Dedifferentiated amniotic fluid mesenchymal stem cell (primary cell): Measurements from ENCODE around the gene RIPOR3.
"Not testable (repeated sequence)": the region's sequence is repeated elsewhere in the genome, so short reads cannot be mapped to it uniquely, and the experiment has no call there.

Experiments
- DNase-seq: peaks from one replicate; pipeline ENCODE4 v3.0.0-alpha.2; 2016; ENCODE audit errors: extremely low spot score

The RIPOR3 gene

DNA sequence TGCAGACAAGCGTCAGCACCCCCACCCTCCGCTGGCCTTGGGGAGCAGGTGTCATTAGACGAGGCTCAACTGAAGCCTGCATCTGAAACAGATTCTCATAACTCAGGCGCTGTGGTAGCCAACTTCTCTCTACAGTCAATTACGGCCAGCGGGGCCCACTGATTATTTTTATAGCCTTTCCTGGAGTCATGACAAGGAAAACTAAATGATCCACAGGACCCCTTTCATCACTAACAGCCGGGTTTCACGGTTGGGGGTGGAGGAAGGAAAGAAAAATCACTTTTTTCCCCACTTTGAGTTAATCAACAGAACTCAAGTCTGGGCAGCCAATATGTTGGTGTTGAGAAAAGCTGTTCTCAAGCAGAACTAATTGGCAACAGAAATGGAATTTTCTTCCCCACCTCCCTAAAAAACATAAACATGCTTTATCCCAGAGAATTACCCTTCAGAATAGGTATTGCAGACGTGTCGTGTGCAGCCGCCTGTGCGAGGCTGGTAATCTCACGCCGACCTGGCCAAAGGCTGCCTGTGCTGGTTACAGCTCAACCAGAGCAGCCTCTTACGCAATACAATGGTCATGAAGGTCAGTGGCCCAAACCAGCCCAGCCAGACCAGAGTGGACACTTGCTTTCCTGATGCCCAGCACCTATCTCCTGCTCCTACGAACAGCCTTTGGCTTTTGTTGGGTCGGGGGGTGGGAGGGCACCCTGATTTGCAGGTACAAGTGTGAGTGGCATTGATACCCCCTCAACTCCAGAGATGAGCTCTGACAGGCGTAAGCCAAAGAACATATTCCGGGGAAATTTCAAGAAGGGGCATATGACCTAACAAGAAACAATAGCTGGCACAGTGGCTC is 11.0 kb downstream of the RIPOR3 start:
- no peak for DNase-seq

DNA sequence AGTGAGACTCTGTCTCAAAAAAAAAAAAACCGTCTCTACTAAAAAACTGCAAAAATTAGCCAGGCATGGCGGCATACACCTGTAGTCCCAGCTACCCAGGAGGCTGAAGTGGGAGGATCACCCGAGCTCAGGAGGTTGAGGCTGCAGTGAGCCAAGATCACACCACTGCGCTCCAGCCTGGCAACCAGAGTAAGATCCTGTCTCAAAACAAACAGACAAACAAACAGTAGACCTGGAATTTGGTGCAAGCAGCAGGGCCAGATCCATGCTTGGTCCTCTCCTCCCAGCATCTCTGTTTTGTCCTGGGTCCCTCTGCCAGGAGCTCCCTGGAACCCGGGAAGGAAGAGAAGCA is 11.6 kb downstream of the RIPOR3 start:
- no peak for DNase-seq

DNA sequence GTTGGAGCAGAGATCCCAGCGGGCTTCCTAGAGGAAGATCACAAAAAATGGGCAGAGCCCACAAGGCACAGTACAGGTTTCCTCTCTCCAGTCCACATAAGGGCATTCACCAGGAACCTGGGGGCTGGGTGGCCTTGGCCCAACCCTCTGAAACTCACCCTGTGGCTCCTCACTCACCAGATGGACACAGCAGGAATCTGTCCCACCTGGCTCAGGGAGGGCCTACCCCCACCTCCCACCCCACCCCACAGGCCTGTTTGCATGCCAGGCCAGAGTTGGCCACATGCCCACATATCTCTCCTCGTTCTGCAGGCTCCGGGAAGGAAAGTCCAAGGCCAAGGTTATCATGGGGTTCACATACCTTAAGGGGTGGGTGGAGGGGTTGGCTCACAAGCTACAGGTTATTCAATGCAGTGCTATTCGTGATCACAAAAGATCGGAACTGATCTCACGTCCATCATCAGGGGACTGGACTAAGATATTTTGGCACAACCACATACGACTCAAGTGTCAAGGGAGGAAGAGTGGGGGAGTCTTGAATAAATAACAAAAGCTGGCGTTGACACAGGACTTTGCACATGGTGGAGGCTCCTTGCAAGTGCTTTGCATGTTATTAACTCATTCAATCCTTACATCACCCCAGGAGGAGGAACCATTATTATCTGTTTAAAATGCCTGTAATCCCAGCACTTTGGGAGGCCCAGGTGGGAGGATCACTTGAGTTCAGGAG is 13.0 kb downstream of the RIPOR3 start:
- DNase-seq, result no peak

DNA sequence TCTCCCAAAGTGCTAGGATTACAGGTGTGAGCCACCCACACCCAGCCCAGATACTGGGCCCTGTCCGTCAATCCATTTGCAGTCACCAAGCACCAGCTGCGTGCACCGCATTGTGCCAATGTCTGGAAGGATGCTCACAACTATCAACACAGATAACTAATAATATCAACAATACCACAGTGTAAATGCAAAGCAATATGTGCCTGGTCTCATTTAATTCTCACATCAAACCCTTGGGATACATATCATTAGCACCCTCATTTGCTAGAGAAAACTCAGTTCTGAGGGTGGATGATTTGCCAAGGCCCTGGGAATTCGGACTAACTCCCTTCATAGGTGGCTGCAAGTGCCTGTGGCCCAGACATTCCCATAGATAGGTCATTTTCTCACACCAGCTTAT is 14.5 kb downstream of the RIPOR3 start:
- DNase-seq, result no peak

DNA sequence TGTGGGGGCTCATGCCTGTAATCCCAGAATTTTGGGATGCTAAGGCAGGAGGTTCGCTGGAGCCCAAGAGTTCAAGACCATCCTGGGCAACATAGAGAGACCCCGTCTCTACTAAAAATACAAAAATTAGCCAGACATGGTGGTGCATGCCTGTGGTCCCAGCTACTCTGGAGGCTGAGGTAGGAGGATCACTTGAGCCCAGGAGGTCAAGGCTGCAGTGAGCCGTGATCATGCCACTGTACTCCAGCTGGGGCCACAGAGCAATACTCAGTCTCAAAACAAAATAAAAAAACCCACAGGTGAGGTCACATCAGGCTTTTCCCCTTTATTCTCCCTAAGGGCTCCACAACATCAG is 15.0 kb downstream of the RIPOR3 start:
- not testable (repeated sequence) for DNase-seq

DNA sequence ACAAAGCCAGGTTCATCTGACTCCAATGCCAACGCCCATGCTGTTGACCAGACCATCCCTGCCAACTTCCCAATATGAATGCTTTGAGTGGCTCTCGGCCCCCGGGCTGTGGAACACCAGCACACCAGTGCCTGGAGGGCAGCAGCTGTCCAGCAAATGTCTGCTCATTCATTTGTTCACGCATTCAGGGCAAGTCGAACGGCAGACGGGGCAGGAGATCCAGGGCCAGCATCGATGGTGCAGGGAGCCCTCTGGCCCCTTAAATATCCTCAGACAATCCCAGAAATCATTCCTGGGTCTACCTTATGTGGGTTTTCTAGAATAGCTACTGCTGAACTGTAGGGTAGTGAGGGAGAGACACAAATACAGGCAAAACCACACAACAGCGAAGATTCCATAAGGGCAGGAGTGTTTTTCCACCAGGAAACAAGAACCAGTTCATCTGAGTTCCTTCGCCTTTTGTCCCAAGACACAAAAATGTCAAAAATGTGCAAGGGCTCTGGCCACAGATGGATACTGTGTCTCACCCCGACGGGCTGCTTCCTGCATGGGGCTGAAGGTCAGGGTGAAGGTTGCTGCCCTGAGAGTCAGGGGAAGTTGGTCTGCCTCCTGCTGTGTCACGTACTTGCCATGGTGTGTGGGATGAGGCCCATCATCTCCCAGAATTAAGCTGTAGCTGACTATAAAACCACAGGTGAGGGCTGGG is 15.5 kb downstream of the RIPOR3 start:
- no peak for DNase-seq

DNA sequence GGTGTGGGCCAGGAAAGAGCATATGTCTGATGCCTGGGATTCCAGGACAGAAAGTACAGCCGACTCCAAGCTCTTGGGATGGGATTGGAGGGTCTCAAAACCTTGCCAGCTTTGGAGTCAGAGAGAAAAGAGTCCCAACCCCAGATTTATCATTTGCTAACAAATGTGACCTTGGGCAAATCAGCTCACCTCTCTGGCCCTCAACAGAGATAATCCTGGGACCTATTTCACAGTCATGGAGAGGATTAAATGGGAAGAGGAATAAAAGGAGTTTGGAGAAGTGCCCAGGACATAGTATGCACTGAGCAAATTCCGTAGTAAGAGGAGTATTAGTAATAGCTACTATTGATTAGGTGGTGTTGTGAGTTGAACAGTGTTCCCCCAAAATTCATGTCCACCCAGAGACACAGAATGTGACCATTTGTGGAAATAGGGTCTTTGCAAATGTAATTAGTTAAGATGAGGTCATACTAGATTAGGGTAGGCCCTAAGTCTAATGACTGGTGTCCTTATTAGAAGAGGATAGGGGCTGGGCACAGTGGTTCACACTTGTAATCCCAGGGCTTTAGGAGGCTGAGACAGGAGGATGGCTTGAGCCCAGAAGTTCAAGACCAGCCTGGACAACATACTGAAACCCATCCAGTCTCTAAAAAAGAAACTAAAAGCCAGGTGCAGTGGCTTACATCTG is 17.1 kb downstream of the RIPOR3 start:
- DNase-seq, result no peak

DNA sequence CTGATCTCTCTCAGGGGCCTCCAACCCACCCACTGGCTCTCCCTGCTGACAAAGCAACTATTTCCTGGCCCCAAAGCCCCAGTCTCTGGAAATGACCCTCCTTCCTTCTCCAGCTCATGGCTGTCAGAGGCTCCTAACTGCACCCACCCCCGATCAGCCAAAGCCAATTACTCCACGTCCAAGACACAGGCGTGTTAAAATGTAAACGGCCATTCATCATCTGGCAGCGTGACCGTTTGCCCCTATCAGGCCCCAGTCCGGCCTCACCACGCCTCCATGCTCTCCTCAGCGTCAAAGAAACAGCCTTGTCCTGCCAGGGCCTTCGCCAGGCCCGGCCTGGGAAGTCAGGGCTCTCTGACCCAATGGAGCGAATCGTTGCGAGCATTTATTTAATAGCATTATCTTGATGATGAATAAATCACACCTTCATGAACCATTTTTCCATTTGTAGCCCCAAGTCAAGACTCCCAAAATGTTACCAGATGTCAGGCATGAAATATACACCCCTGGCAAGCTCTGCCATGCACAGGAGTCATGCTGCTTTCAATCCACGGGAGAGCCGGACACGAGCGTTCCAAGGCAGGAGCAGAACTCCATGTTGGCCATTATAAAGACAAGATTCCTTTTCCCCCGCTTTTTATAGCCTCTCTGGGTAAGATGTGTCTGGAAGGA is 17.7 kb downstream of the RIPOR3 start:
- DNase-seq, result no peak

DNA sequence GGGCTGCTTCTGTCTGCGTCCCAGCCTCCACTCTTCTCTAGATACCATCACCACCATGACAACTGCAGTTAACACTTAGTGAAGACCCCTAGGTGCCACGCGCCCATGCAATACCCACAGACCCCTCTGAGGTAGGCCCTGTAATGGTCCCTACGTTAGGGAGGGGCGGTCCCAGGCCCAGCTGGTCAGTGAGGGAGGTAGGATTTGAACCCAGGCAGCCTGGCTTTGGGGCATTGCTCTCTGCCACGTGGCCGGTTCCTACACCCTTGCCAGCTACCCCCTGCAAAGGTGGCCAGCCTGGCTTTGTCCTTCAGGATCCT is 18.2 kb downstream of the RIPOR3 start:
- no peak for DNase-seq

DNA sequence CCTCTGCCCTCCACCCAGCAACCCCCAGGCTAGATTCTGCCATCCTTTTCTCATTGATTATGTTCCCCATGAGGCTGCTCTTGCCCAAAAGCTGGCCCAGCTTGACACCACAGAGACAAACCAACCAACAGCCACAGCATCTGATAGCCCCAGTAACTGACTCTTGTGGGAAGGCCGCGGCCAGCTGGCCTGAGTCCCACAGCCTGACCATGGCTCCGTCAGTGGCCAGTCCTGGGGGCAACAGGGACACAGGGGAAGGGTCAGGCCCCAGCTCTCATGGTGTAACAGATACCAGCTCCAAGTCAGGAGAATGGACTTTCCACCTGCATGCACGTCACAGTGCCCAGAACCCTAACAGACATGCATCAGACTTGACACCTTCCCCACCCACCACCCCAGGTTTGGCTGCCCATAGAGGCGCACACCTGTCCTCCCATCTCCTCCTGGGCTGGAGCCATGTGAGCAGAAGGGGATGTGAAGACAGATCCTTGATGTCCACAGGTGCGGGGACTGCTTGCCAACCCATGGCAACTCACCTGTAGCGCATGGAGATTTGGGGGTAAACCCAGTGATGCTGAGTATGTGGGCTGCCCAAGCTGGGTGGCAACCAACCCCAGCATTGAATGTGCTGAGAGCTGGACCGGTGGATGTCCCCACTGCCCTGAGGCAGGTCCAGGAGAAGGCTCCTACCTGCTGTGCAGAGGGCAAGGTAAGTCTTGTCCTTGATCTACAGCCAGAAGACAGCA is 18.8 kb downstream of the RIPOR3 start:
- DNase-seq, result no peak

DNA sequence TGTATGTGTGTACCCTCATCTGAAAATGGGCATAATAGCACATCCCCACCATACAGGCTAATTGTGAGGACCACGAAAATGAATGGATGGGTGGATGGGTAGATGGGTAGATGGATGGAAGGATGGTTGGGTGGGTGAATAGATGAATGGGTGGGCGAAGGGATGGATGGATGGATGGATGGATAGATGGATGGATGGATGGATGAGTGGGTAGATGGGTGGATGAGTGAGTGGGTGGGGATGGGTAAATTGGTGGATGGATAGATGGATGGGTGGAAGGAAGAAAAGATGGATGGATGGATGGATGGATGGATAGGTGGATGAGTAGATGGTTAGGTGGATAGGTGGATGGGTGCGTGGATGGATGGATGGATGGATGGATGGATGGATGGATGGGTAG is 19.7 kb downstream of the RIPOR3 start:
- DNase-seq, result no peak

DNA sequence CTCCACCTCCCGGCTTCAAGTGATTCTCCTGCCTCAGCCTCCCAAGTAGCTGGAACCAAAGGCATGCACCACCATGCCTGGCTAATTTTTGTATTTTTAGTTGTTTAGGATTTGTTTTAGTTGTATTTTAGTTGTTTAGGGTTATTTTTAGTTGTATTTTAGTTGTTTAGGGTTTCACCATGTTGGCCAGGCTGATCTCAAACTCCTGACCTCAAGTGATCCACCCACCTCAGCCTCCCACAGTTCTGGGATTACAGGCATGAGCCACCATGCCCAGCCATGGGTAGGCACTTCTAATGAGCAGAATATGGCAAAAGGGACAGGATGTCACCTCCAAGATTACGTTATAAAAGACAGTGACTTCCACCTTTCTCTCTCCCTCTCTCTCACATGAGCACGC is 20.3 kb downstream of the RIPOR3 start:
- not testable (repeated sequence) for DNase-seq

DNA sequence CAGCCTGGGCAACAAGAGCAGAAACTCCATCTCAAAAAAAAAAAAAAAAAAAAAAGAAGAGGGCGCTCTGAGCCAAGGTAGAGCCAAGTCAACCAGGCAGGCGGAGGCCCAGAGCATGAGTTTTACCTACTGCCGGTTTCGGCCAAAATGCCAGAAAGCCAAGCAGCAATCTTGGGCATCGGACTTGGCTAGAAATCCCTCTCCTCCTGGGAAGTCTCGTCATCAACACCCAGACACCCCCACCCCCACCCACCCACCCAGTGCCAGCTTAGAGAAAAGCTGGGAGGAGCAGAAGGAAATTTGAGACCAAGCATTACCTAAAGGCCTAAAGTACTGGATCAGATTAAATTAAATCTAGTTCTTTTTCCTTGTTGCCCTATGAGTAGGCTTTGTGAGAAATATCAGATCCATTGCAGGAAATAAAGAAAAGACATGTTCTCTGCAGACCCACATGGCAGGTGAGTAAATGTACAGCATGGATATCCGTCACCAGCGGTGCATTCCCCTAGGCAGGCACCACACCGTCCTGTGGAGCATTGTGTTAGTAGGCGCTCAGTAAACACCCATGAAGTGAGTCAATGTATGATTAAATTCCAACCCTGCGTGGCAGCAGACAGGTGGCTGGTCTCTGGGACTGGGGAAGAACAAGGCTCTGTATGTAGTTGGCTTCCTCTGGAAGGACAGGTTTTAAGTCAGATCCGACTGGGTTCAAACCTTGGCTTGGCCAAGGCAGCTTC is 21.0 kb downstream of the RIPOR3 start:
- DNase-seq, result no peak

DNA sequence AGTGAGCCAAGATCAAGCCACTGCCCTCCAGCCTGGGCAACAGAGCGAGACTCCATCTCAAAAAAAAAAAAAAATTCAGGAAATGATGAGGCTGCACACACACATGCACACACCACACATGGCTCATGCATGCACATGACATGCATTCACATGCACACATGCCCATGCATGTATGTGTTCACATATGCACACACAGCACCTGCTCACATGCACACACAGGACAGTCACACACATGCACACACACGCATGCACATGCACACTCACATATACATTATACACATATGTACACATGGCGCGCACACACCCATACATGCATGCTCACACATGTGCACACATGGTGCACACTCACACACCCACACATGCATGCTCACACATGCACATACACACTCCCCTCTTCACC is 22.5 kb downstream of the RIPOR3 start:
- DNase-seq, result no peak

DNA sequence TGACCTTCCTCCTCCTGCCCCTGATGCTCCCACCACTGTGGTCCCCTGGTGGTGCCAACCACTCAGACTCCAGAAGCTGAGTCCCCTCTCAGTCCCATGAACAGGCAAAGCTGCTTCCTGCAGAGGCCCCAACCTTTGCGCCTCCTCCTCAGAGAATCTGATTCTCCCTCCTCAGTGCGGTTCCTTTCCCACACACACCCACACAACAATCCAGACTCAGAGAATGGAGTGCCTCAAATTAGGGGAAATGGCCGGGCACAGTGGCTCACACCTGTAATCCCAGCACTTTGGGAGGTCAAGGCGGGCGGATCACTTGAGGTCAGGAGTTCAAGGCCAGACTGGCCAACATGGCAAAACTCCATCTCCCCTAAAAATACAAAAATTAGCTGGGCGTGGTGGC is 23.0 kb downstream of the RIPOR3 start:
- DNase-seq, result no peak

DNA sequence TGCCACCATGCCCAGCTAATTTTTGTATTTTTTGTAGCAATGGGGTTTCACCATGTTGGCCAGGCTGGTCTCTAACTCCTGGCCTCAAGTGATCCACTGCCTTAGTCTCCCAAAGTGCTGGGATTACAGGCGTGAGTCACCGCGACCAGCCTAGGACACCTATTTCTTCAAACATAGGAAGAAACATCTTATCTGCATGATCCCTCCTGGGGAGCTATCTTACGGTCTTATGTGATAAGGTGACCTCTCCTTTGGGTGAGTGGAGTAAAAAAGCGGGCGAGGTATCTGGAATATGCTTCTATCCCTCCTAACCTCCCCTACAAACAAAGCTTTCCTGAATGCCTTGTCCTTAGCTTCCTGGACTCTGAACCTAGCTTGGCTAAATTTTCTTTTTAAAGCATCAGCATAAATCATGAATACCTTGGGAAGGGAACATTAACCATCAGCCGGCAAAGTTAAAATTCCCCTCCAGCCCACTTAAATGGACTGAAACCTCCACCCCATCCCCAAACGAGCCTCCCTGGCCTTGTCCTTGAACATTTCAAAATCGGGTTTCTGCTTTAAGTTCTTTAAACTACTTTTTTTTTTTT is 24.5 kb downstream of the RIPOR3 start:
- DNase-seq, result no peak

DNA sequence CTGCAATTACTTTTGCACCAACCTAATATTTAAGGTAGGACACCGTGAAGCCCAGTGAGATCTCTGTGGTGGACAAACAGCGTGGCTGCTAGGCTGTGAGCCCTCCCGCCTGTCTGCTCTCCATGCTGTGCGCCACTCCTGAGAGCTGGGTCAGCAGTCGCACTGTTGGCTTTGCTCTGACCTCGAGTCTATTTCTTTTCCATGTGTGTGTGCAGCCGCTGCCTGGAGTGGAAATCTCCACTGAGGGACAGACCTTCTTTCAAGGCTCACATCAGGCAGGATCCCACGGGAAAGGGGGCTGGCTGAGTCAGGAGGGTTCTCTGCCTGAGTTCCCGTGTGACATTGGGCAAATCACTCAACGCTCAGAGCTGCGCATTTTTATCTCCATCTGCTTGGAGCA is 27.1 kb downstream of the RIPOR3 start:
- DNase-seq, result no peak

DNA sequence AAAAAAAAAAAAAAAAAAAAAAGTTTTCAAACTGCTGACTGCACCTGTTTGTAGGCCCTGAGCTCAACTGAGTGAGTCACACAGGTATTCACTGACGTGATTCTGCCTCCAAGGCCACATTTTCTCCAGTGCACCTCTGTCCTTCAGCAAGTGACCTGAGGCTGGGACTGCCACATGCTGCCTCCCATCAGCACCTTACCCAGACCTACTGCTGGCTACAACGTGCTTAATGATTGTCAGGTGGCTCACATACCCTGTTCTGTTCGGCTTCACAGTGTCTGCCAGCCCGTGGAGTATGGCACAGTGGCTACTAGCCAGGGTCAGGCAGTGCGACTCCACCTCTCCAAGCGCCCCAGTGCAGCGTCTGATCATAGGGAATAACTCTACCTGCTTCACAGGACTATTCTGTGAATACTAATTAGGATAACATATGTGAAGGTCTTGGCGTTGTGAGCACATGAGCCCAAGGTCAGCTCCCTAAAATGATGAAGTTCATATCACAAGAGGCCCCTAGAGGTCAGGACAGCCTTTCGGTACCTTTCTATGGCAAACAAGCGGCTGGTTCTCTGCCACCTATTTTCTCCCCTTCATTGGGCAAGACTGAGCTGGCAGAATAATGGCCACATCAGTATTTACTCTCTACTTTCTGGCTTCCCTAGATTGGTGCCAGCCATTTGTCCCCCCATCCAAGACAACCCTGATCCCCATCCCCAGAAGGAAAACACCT is 28.1 kb downstream of the RIPOR3 start:
- no peak for DNase-seq

DNA sequence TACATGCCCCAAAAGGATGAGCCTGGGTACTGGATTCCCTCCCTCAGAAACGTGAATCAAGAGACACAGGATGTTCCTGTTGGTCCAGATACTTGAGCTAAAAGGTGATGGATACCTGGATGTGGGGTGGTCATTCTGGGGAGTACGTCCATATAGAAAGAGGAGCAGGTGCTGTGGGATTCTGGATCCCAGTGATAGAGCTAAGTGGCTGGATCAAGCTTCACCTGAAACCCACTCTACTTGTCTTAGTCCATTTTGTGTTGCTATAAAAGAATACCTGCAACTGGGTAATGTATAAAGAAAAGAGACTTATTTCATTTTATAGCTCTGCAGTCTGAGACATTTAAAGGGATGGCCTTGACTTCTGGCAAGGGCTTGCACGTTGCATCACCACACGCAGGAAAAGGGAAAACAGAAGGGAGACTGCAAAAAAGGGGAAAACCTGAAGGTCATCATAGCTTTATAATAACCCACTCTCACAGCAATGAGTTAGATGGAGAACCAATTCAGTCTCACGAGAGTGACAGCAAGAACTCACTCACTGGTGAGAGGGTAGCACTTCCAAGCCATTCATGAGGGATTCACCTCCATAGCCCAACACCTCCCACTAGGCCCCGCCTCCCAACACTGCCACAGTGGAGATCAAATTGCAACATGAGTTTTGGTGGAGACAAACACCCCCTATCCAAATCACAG is 31.2 kb downstream of the RIPOR3 start:
- DNase-seq, result no peak
